ENCODE data around the gene CDPF1. TPM values are rescaled to one million over a fixed set of nuclear protein-coding genes. Genes with fewer than 3 reads are reported as not detected.

CDPF1 gene
- total and polyA plus RNA-seq, 2 of the 4 experiments (the other 2 are of a cell fraction) = 11.5 to 14.5 TPM

DNA sequence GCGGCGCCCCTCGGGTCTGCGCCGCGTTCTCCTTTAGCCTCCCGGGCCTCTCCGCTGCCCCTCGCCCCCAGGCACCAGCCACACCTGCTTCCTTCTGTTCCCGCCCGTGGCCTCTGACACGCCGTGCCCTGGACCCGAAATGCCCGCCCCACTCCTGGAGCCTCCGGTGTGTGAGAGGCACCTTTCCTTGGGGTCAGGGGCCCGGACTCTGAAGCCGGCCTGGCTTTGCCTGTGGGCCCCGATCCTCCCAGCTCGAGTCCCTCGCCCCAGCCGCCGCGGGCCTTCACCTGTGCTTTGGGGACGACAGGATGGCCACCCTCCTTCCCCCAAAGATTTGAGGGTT lies 661 bp upstream of the CDPF1 start:
- H4K8ac ChIP-seq (ENCODE audit: low read depth in 2 of 2, low read length in 2 of 2) = peak overlapping the region; percentile 89 to 91
- dilution Hi-C loops (cut with HindIII; ENCODE audit: low sequenced_read_pairs, unreplicated experiment) = no loop called here
- in situ Hi-C loops (cut with MboI; ENCODE audit: low sequenced_read_pairs) = no loop called here

More for the DNA sequence above, 661 bp upstream of the CDPF1 start:
- Histone ChIP-seq H3K14ac (replicated peaks; ENCODE audit: low read depth, low read length) (peak overlapping the region; percentile 84), H2BK20ac (ENCODE audit: low read depth, low read length) (no peak overlapping the region), H4K20me1 (ENCODE audit: insufficient read depth, low read length) (no peaks in the 10 kb centered on the region; the same call in 1 of the 2 replicates), H3K27me3 (ENCODE audit: control insufficient read depth, insufficient read depth, low read length) (no peaks in the 10 kb centered on the region), H2AFZ (replicated peaks; ENCODE audit: low read length, poor library complexity) (peak overlapping the region; percentile 94), H3K79me1 (ENCODE audit: low read depth in 1 of 2, low read length in 2 of 2) (peaks cover 15 to 42% of the 10 kb centered on the region in 2 experiments), H4K5ac (ENCODE audit: low read depth, low read length) (no peak overlapping the region), H2BK5ac (ENCODE audit: low read depth, low read length, poor library complexity, severe bottlenecking) (no peak overlapping the region), H3K18ac (ENCODE audit: low read depth, low read length) (no peak overlapping the region), H4K91ac (ENCODE audit: insufficient read depth, low read depth, low read length) (peak overlapping the region; percentile 36; the same call in 1 of the 2 replicates), H3K27ac (ENCODE audit: insufficient read depth, low read length) (peak overlapping the region; percentile 68; the same call in 1 of the 2 replicates), H2BK120ac (ENCODE audit: low read depth, low read length) (no peak overlapping the region), H3K4me2 (ENCODE audit: low read depth, low read length) (peak overlapping the region; percentile 68), H3K4ac (ENCODE audit: low read depth, low read length) (peak overlapping the region; percentile 72), H2AK9ac (replicated peaks; ENCODE audit: low read depth, low read length, poor library complexity) (peak overlapping the region; percentile 96), H3K9ac (ENCODE audit: low read depth, low read length) (peak overlapping the region; percentile 75), H3K4me1 (ENCODE audit: control insufficient read depth, insufficient read depth, low read length) (peaks cover 4% of the 10 kb centered on the region; the same call in 1 of the 2 replicates), H3K4me3 (ENCODE audit: insufficient read depth, low read depth, low read length) (peak overlapping the region; percentile 96), H3K9me1 (ENCODE audit: insufficient read depth, low read length) (peaks cover 21% of the 10 kb centered on the region), H3K56ac (ENCODE audit: extremely low read depth, insufficient read depth, low read length) (no peak overlapping the region), H2AK5ac (ENCODE audit: low read depth, low read length) (peak overlapping the region; percentile 75), H3K36me3 (ENCODE audit: control insufficient read depth, insufficient read depth, low read length) (peaks cover 3% of the 10 kb centered on the region; the same call in 1 of the 2 replicates), H3K9me3 (ENCODE audit: control insufficient read depth, insufficient read depth, low read length) (no peaks in the 10 kb centered on the region), H3K23ac (ENCODE audit: low read depth, low read length) (peak overlapping the region; percentile 77; the same call in 1 of the 2 replicates), H2BK15ac (ENCODE audit: low read depth, low read length) (no peak overlapping the region)
- POLR2A ChIA-PET (ENCODE audit: unreplicated experiment) = interaction anchor here (0.9 kb wide), 1 partner anchor 17 kb away, joined by 4 read pairs; the partner anchor contains the start of gene TTC38
- CTCF ChIA-PET = no interaction called here
- no peak for DNase-seq
- TF ChIP-seq BHLHE40 (IDR thresholded peaks at IDR 0.05; ENCODE audit: low read depth, low read length) = no peak
- no peak for TF ChIP-seq SMC3 (IDR thresholded peaks at IDR 0.05; ENCODE audit: low read depth, low read length)
- TF ChIP-seq CEBPB (IDR thresholded peaks at IDR 0.05; ENCODE audit: low read depth, low read length) = no peak
- TF ChIP-seq RFX5 (IDR thresholded peaks at IDR 0.05; ENCODE audit: low read depth, low read length) = no peak
- no peak for TF ChIP-seq CHD1 (IDR thresholded peaks at IDR 0.05; ENCODE audit: low read depth, low read length)
- no peak for TF ChIP-seq MXI1 (IDR thresholded peaks at IDR 0.05; ENCODE audit: borderline replicate concordance, low read depth, low read length)
- TF ChIP-seq, protein P1, sequence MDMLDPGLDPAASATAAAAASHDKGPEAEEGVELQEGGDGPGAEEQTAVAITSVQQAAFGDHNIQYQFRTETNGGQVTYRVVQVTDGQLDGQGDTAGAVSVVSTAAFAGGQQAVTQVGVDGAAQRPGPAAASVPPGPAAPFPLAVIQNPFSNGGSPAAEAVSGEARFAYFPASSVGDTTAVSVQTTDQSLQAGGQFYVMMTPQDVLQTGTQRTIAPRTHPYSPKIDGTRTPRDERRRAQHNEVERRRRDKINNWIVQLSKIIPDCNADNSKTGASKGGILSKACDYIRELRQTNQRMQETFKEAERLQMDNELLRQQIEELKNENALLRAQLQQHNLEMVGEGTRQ (IDR thresholded peaks at IDR 0.05; ENCODE audit: low read depth, low read length) = no peak
- no peak for TF ChIP-seq POLR2A (IDR thresholded peaks at IDR 0.05; ENCODE audit: low read depth, low read length)
- no peak for TF ChIP-seq RCOR1 (IDR thresholded peaks at IDR 0.05; ENCODE audit: insufficient replicate concordance, low read length)
- TF ChIP-seq FOS (IDR thresholded peaks at IDR 0.05; ENCODE audit: low read depth, low read length) = no peak
- TF ChIP-seq RAD21 (IDR thresholded peaks at IDR 0.05; ENCODE audit: low read length) = no peak
- TF ChIP-seq MAFK (IDR thresholded peaks at IDR 0.05; ENCODE audit: low read depth, low read length) = no peak
- no peak for TF ChIP-seq NFE2L2 (IDR thresholded peaks at IDR 0.05; ENCODE audit: low read depth, low read length)
- TF ChIP-seq, protein P2, sequence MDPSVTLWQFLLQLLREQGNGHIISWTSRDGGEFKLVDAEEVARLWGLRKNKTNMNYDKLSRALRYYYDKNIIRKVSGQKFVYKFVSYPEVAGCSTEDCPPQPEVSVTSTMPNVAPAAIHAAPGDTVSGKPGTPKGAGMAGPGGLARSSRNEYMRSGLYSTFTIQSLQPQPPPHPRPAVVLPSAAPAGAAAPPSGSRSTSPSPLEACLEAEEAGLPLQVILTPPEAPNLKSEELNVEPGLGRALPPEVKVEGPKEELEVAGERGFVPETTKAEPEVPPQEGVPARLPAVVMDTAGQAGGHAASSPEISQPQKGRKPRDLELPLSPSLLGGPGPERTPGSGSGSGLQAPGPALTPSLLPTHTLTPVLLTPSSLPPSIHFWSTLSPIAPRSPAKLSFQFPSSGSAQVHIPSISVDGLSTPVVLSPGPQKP (IDR thresholded peaks at IDR 0.05; ENCODE audit: borderline replicate concordance, low read depth, low read length) = no peak
- TF ChIP-seq, protein P3, sequence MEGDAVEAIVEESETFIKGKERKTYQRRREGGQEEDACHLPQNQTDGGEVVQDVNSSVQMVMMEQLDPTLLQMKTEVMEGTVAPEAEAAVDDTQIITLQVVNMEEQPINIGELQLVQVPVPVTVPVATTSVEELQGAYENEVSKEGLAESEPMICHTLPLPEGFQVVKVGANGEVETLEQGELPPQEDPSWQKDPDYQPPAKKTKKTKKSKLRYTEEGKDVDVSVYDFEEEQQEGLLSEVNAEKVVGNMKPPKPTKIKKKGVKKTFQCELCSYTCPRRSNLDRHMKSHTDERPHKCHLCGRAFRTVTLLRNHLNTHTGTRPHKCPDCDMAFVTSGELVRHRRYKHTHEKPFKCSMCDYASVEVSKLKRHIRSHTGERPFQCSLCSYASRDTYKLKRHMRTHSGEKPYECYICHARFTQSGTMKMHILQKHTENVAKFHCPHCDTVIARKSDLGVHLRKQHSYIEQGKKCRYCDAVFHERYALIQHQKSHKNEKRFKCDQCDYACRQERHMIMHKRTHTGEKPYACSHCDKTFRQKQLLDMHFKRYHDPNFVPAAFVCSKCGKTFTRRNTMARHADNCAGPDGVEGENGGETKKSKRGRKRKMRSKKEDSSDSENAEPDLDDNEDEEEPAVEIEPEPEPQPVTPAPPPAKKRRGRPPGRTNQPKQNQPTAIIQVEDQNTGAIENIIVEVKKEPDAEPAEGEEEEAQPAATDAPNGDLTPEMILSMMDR (conservative IDR thresholded peaks at IDR 0.05; ENCODE audit: low read depth, low read length) = no peak
- TF ChIP-seq MAZ (IDR thresholded peaks at IDR 0.05; ENCODE audit: borderline replicate concordance, low read depth, low read length) = no peak
- intact Hi-C loops (cut with micrococcal nuclease) = no loop called here
- no TSS peak for BruUV-seq (replicated peaks)
- 18% methylated on average over 20 of the region's 25 CpGs; no CpG with 5 or more reads in 1 of the 2 experiments for WGBS, 2 experiments (ENCODE audit: extremely low coverage in 2 of 2, insufficient read length in 1 of 2)
- no peak for ATAC-seq (ENCODE audit: low read depth)
